Hematopoietic multipotent progenitor cell treated with erythropoietin and hydrocortisone succinate and interleukin-3 and kit ligand, for 4 days (in vitro differentiated cells): Measurements from ENCODE around the gene RUNX3.

Source experiments
- DNase-seq: peaks from one replicate; pipeline ENCODE4 v3.0.0-alpha.2; 2015

RUNX3 gene

DNA sequence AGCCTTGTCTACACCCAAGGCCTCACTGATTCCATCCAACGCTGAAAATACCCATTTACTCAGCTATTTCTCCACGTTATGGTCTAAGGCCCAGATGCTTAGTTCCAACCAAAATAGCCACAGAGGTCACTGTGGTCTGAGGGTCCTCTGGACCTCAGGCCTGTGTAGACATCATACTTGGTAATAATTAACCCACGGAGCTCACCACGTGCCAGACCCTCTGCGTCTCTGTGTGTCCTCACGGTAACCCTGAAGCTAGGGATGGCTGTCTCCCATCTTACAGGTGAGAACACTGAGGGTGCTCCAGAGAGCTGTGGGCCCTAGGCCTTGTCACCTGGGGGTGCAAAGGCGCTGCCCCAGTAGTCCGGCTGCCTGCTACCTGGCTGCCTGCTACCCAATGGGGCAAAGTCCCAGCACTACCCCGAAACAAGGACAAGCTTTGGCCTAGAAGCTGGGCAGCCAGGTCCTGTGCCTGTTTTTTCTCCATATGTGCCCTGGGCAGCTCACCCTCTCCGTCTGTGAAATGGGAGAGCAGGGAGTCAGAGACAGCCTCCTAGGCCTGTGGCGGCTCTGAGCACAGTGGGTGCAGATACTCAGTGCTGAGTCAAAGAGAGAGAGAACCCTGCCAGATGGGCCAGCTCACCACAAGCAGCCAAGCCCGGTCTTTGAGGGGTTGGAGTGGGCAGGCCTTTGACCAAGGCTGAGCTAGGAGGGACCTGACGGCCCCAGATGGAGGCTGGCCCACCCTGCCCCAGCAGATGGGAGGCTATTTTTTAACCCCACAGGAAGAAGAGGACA, 17.0 kb upstream of the RUNX3 start:
- DNase-seq: no peak

DNA sequence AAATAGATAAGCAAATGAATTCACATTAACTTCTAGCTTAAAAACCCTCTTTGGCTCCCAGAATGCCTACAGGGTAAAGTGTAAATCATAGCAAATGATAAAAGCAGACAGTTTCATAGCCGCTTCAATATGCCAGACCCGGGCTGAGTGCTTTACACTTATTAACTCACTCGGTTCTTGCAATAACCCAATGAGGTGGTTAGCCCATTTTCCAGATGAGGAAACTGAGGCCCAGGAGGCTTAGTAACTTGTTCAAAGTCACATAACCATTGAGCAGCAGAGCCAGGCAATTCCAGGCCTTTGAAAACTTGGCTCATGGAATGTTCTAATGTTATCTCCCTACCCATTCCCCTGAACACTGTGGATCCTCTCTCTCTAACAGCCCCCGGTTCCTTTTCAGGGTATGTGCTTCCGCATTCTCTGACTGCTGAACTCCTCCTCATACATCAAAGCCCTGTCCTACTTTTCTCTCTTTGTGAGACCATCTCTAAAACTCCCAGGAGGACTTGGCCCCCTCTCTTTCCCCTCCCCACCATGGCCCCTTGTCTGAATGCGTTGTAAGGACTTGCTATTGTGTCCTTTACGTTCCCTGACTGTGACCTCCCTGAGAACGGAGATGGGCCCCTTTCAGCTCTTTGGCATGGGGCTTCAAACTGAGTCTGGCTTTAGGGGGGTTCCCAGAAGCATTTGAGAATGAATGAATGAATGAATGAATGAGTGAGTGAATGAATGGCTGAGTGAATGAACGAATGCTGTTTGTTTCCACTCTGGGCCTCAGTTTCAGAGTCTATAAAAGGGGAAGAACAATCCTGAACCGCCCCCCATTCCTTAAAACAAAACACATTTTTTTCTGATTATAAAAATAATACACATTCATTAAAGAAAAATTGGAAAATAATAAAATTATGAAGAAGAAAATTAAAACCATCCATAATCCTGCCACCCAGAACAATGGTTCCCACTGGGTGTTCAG, 15.6 kb upstream of the RUNX3 start:
- no peak for DNase-seq

GRCh38 chr1:24944318-24944717, 14.2 kb upstream of the RUNX3 start:
- no peak for DNase-seq

GRCh38 chr1:24942789-24943188, 12.7 kb upstream of the RUNX3 start:
- no peak for DNase-seq

DNA sequence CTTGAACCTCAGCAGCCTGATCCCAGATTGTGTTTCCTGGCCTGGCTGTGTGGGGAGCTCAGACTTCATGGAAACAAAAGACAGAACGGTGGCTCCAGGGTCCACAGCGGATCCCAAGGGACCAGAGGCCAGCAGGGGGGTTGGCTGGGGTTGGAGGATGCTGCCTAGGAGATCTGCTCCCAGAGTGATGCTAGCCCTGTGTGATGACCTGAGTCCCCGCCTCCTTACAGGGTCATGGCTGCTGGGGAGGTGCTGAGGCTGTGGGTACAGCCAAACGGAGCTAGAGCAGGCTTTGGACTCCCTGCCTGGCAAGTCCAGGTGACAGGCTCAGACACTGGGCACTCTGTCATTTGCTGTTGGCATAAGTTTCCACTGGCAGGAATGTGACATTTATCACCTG, 11.5 kb upstream of the RUNX3 start:
- no peak for DNase-seq

DNA sequence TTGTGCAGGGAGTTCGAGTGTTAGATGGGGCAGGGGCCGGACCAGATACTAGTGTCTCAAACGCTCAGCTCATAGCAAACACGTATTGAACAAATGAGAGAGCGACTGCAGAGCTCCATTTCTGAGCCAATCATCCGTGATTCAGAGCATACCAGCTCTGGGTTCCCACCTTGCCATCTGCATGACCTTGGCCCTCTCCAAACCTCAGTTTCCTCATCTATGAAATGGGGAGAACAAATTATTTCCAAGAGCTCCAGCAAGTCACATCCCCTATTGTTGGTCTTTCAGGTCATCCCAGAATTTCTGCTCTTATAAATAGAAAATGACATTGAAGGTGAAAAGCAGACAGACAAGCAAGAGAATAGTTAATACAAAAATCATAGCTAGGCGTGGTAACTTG, 10.2 kb upstream of the RUNX3 start:
- no peak for DNase-seq

DNA sequence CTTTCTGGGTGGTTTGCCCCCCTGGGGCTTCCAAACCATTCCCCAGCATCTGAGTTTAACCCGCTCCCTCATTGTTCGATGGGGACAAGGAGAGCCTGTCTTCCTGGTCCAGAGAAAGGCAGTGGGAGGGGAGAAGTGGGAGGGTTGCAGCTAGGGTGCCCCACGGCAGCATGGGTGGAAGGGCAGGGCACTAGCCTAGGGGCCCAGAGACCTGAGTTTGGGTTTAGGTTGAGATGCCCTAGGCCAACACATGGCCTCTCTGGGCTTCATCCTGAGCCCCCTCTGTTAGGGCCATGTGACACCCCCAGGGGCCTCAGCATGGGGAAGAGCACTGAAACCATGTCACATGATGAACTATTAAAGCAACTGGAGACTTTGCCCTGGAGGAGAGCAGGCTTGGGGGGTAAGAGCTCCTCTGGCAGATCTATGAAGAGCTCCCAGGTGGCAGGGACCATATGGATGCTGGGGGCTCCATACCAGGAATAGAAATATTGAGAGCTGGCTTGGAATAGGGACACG, 9.7 kb upstream of the RUNX3 start:
- no peak for DNase-seq

- DNase-seq: no peak
Observed at GRCh38 chr1:24939040-24939674, 9.1 kb upstream of the RUNX3 start.

GRCh38 chr1:24938276-24938675, 8.2 kb upstream of the RUNX3 start:
- no peak for DNase-seq

- DNase-seq: no peak
Observed at GRCh38 chr1:24936684-24937083, 6.6 kb upstream of the RUNX3 start.

GRCh38 chr1:24935615-24936484, 5.8 kb upstream of the RUNX3 start:
- DNase-seq: no peak

GRCh38 chr1:24935196-24935526, 5.1 kb upstream of the RUNX3 start:
- DNase-seq: no peak

- no peak for DNase-seq
Observed at GRCh38 chr1:24934310-24935195, 4.5 kb upstream of the RUNX3 start.

- no peak for DNase-seq
Observed at GRCh38 chr1:24933468-24933867, 3.4 kb upstream of the RUNX3 start.

- DNase-seq: no peak
Observed at GRCh38 chr1:24932725-24933294, 2.7 kb upstream of the RUNX3 start.

GRCh38 chr1:24932284-24932683, 2.2 kb upstream of the RUNX3 start:
- DNase-seq: peak; percentile 72

- DNase-seq: no peak
Observed at GRCh38 chr1:24931468-24932231, 1.6 kb upstream of the RUNX3 start.

DNA sequence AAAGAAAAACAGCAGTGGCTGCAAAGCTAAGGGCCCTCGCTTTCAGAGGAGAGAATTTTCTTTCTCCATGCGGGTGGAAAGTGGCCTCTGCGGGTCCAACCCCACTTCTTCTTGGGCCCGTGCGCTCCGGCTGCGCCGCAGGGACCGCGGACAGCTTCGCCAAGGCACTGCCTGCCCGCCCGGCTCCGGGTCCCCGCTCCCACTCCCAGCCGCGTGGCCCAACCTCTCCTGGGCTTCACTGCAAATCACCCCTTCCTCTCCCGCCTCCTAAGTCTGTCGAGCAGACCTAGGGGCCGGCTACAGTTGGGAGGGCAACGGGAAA, 1.0 kb upstream of the RUNX3 start:
- no peak for DNase-seq

DNA sequence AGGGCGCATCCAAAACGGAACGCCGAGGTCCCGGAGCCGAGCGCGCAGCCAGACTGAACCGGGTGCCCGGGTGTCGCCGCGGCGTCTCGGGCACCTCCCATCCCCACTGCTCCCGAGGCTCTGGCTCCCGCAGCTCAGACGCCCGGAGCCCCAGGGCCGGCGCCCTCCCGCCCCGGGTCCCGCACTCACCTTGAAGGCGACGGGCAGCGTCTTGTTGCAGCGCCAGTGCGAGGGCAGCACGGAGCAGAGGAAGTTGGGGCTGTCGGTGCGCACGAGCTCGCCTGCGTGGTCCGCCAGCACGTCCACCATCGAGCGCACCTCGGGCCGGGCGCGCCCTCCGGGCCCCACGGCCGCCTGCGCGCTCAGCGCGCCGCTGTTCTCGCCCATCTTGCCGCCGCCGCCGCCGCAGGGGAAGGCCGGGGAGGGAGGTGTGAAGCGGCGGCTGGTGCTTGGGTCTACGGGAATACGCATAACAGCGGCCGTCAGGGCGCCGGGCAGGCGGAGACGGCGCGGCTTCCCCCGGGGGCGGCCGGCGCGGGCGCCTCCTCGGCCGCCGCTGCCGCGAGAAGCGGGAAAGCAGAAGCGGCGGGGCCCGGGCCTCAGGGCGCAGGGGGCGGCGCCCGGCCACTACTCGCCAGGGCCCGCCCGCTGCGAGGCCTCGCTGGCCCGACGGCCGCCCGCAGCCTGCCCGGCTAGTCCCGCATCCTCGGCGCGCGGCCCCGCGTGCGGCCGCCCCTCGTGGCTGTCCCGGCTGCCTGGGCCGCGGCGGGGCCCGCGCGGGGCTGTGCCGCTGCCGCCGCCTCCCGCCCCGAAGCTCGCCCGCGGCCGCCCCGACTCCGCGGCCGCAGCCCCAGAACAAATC, 447 bp downstream of the RUNX3 start:
- peak; percentile 67 for DNase-seq
